Measurements from ENCODE around the gene AMH.

DNA sequence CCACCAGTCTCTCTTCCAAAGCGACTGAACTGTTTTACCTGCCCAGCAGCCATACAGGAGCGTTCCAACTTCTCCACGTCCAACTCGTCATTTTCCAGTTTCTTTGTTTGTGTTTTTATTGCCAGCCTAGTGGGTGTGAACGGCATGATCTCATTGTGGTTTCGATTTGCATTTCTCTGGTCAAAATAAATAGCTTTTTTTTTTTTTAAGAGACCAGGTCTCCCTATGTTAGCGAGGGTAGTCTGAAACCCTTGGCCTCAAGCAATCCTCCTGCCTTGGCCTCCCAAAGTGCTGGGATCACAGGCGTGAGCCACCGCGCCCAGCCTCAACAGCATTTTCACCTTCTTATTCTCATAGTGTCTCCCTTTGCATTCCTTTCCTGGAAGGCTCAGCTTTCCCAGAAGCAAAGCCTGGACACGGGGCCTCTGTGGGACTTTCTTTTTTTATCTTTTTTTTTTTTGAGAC is 11.2 kb downstream of the AMH start:
- TF ChIP-seq, protein P1, sequence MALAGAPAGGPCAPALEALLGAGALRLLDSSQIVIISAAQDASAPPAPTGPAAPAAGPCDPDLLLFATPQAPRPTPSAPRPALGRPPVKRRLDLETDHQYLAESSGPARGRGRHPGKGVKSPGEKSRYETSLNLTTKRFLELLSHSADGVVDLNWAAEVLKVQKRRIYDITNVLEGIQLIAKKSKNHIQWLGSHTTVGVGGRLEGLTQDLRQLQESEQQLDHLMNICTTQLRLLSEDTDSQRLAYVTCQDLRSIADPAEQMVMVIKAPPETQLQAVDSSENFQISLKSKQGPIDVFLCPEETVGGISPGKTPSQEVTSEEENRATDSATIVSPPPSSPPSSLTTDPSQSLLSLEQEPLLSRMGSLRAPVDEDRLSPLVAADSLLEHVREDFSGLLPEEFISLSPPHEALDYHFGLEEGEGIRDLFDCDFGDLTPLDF (CRISPR knock-in tag; IDR thresholded peaks at IDR 0.05): no peak
- TF ChIP-seq EP300 (IDR thresholded peaks at IDR 0.05; ENCODE audit: low read depth in 2 of 2, low read length in 2 of 2): no peak
- no peak for TF ChIP-seq EP300 (CRISPR knock-in tag; IDR thresholded peaks at IDR 0.05; ENCODE audit: borderline replicate concordance)
- TF ChIP-seq FOXM1 (CRISPR knock-in tag; IDR thresholded peaks at IDR 0.05): no peak
- TF ChIP-seq ZNF468 (CRISPR knock-in tag; IDR thresholded peaks at IDR 0.05): no peak
- TF ChIP-seq MEIS1 (CRISPR knock-in tag; IDR thresholded peaks at IDR 0.05; ENCODE audit: borderline replicate concordance): no peak
- TF ChIP-seq SP1 (IDR thresholded peaks at IDR 0.05): no peak
- TF ChIP-seq SP1 (CRISPR knock-in tag; IDR thresholded peaks at IDR 0.05): no peak
- TF ChIP-seq ZNF143 (CRISPR knock-in tag; IDR thresholded peaks at IDR 0.05): no peak

All from HepG2 (cell line).